H1 (cell line): ENCODE measurements around the gene DMRT1. TPM values are rescaled to one million over a fixed set of nuclear protein-coding genes. Genes with fewer than 3 reads are reported as not detected.
"Not testable (repeated sequence)": the region's sequence is repeated elsewhere in the genome, so short reads cannot be mapped to it uniquely, and the experiment has no call there.

Experiments used
- CTCF ChIA-PET: fragments of 300-600 bp; sonication (Branson Sonifier 250); formaldehyde crosslinking; loops from one replicate; lab custom pipeline; 2021; ENCODE audit not compliant: partially characterized antibody; lab: Charles Lee
- POLR2A ChIA-PET: fragments of 300-600 bp; sonication (Branson Sonifier 250); formaldehyde crosslinking; loops from one replicate; lab custom pipeline; 2021; ENCODE audit warnings: inconsistent platforms; ENCODE audit not compliant: partially characterized antibody; lab: Charles Lee
- DNase-seq, 2 experiments: peaks; one replicate each; pipeline versions ENCODE4 v3.0.0 to v3.0.0-alpha.2; 2010 to 2022; ENCODE audit warnings: low spot score in 2 of 2, low read depth in 1 of 2, mixed read lengths in 1 of 2
- FAIRE-seq: peaks from 2 replicates; lab custom pipeline; 2011; peaks lifted over from hg19 to GRCh38; lab: Jason Lieb, UNC
- H2AFZ ChIP-seq: 2 replicates; pipeline ENCODE4 v1.8.1; 2012; ENCODE audit warnings: low read length, inconsistent platforms
- H2AK5ac ChIP-seq: 2 replicates; pipeline ENCODE4 v1.6.1; 2013; ENCODE audit warnings: low read depth, low read length
- H2BK120ac ChIP-seq: replicated peaks from 2 replicates; pipeline ENCODE3; 2013; ENCODE audit warnings: low read depth, low read length, inconsistent platforms
- H2BK12ac ChIP-seq: 2 replicates; pipeline ENCODE4 v1.6.1; 2013; ENCODE audit warnings: low read depth, low read length
- H2BK15ac ChIP-seq: 2 replicates; pipeline ENCODE4 v1.6.1; 2013; ENCODE audit warnings: low read length
- H2BK20ac ChIP-seq: 2 replicates; pipeline ENCODE4 v1.6.1; 2013; ENCODE audit warnings: low read length
- H2BK5ac ChIP-seq: 2 replicates; pipeline ENCODE4 v1.6.1; 2013; ENCODE audit warnings: low read depth, low read length
- H3K14ac ChIP-seq: 2 replicates; pipeline ENCODE4 v1.6.1; 2013; ENCODE audit warnings: inconsistent platforms; ENCODE audit not compliant: insufficient read length
- H3K18ac ChIP-seq: 2 replicates; pipeline ENCODE4 v1.6.1; 2013; ENCODE audit warnings: low read length; ENCODE audit errors: extremely low read depth
- H3K23ac ChIP-seq: 2 replicates; pipeline ENCODE4 v1.6.1; 2013; ENCODE audit warnings: inconsistent platforms; ENCODE audit not compliant: insufficient read length
- H3K23me2 ChIP-seq: 2 replicates; pipeline ENCODE4 v1.6.1; 2013; ENCODE audit warnings: low read depth, low read length
- H3K27ac ChIP-seq: 2 replicates; pipeline ENCODE4 v1.6.1; 2011; ENCODE audit warnings: low read depth, low read length, inconsistent platforms
- H3K27me3 ChIP-seq, 4 experiments: replicated peaks in 1 of 4; 1 replicate in 1 of 4; 2 replicates in 3 of 4; pipeline versions ENCODE4 v1.6.1 to v1.8.1; 2011 to 2013; ENCODE audit warnings: low read length in 3 of 4, mild to moderate bottlenecking in 3 of 4, inconsistent platforms in 2 of 4, mixed read lengths in 2 of 4, moderate library complexity in 1 of 4; ENCODE audit not compliant: control insufficient read depth in 3 of 4, insufficient read depth in 3 of 4; ENCODE audit errors: extremely low read depth in 1 of 4
- H3K36me3 ChIP-seq, 4 experiments: 2 replicates each; pipeline versions ENCODE4 v1.6.1 to v1.8.1; 2011 to 2013; ENCODE audit warnings: mild to moderate bottlenecking in 4 of 4, low read length in 3 of 4, moderate library complexity in 2 of 4, control low read depth in 1 of 4, inconsistent platforms in 1 of 4; ENCODE audit not compliant: insufficient read depth in 4 of 4, control insufficient read depth in 2 of 4
- H3K4ac ChIP-seq: replicated peaks from 2 replicates; pipeline ENCODE3; 2013; ENCODE audit warnings: low read length, low read depth, mixed read lengths, inconsistent platforms; ENCODE audit not compliant: insufficient read length
- H3K4me1 ChIP-seq, 4 experiments: replicated peaks in 1 of 4; 1 replicate in 1 of 4; 2 replicates in 3 of 4; pipeline versions ENCODE4 v1.6.1 to v1.8.1; 2011 to 2013; ENCODE audit warnings: low read length in 3 of 4, inconsistent platforms in 2 of 4, mixed read lengths in 1 of 4; ENCODE audit not compliant: insufficient read depth in 4 of 4, control insufficient read depth in 3 of 4
- H3K4me2 ChIP-seq, 2 experiments: 2 replicates each; pipeline versions ENCODE4 v1.6.1 to v1.8.1; 2011 to 2013; ENCODE audit warnings: low read depth in 2 of 2, low read length in 2 of 2, control low read depth in 1 of 2, inconsistent platforms in 1 of 2, mild to moderate bottlenecking in 1 of 2; ENCODE audit not compliant: insufficient read depth in 1 of 2
- H3K4me3 ChIP-seq, 4 experiments: fragments of 200-600, 300-600 bp in 1 of 4; sonication (generic), shearing (Covaris generic), sonication (Bioruptor Twin) in 1 of 4; 2 replicates each; pipeline versions ENCODE4 v1.5.1 to v1.8.1; 2011 to 2016; ENCODE audit warnings: low read length in 4 of 4, low read depth in 3 of 4, control low read depth in 2 of 4, inconsistent platforms in 2 of 4, mild to moderate bottlenecking in 2 of 4, mixed read lengths in 1 of 4, moderate library complexity in 1 of 4; ENCODE audit not compliant: insufficient read depth in 2 of 4; ENCODE audit errors: extremely low read depth in 1 of 4
- H3K56ac ChIP-seq: replicated peaks from 2 replicates; pipeline ENCODE3; 2013; ENCODE audit warnings: low read depth, mild to moderate bottlenecking, mixed read lengths, low read length, inconsistent platforms; ENCODE audit not compliant: insufficient read length
- H3K79me1 ChIP-seq: 2 replicates; pipeline ENCODE4 v1.6.1; 2013; ENCODE audit warnings: low read depth, low read length, control low read depth
- H3K79me2 ChIP-seq, 2 experiments: 2 replicates each; pipeline versions ENCODE4 v1.6.1 to v1.8.1; 2012 to 2013; ENCODE audit warnings: low read length in 2 of 2, mild to moderate bottlenecking in 2 of 2, inconsistent platforms in 1 of 2; ENCODE audit not compliant: insufficient read depth in 2 of 2, control insufficient read depth in 1 of 2
- H3K9ac ChIP-seq, 4 experiments: replicated peaks in 1 of 4; 1 replicate in 1 of 4; 2 replicates in 3 of 4; pipeline versions ENCODE4 v1.6.1 to v1.8.1; 2011 to 2013; ENCODE audit warnings: low read depth in 3 of 4, low read length in 3 of 4, control low read depth in 2 of 4, mild to moderate bottlenecking in 2 of 4, moderate library complexity in 2 of 4, inconsistent platforms in 1 of 4; ENCODE audit errors: extremely low read depth in 1 of 4
- H3K9me3 ChIP-seq, 2 experiments: 2 replicates each; pipeline versions ENCODE4 v1.6.1 to v1.8.1; 2012 to 2013; ENCODE audit warnings: mild to moderate bottlenecking in 2 of 2, moderate library complexity in 2 of 2, control low read depth in 1 of 2, inconsistent platforms in 1 of 2, low read depth in 1 of 2, low read length in 1 of 2, mixed read lengths in 1 of 2; ENCODE audit not compliant: insufficient read depth in 2 of 2
- H4K20me1 ChIP-seq, 2 experiments: replicated peaks in 1 of 2; 2 replicates each; pipeline versions ENCODE3 to v1.8.1; 2011 to 2013; ENCODE audit warnings: inconsistent platforms in 2 of 2, low read length in 2 of 2, mild to moderate bottlenecking in 1 of 2; ENCODE audit not compliant: insufficient read depth in 2 of 2, control insufficient read depth in 1 of 2
- H4K5ac ChIP-seq: 2 replicates; pipeline ENCODE4 v1.6.1; 2013; ENCODE audit warnings: low read length, low read depth, mixed read lengths, inconsistent platforms; ENCODE audit not compliant: insufficient read length
- H4K8ac ChIP-seq: 2 replicates; pipeline ENCODE4 v1.8.0; 2013; ENCODE audit warnings: mild to moderate bottlenecking, moderate library complexity, low read length, inconsistent platforms; ENCODE audit not compliant: insufficient read depth; ENCODE audit errors: extremely low read depth
- H4K91ac ChIP-seq: replicated peaks from 2 replicates; pipeline ENCODE3; 2013; ENCODE audit warnings: low read length, mixed read lengths, inconsistent platforms; ENCODE audit not compliant: insufficient read length
- WGBS, 2 experiments: shearing (Covaris generic) in 1 of 2; methylation state at CpG; one replicate each; pipeline versions ENCODE4 v1.1.6 to v1.1.7; 2013 to 2015; ENCODE audit warnings: low lambda C conversion rate in 2 of 2, mixed read lengths in 2 of 2, inconsistent platforms in 1 of 2, low coverage in 1 of 2, missing lambda C conversion rate in 1 of 2; ENCODE audit not compliant: insufficient replicate concordance in 2 of 2, insufficient coverage in 1 of 2, insufficient read length in 1 of 2; ENCODE audit errors: extremely low coverage in 1 of 2, missing lambda C conversion rate in 1 of 2; 5-methylcytosine and 5-hydroxymethylcytosine counted together
- polyA plus RNA-seq, 7 experiments: library from polyadenylated mRNA; depleted of rRNA in 3 of 7; stranded (reverse) in 5 of 7; unstranded in 2 of 7; fragments of >200 nt in 5 of 7; fragments of 200-250 nt in 2 of 7; gene quantifications; 1 replicate in 5 of 7; 2 replicates in 1 of 7; 4 replicates in 1 of 7; pipeline versions ENCODE4 v1.2.1 to v1.2.3, GENCODE V29; 2011 to 2013; ENCODE audit warnings: missing spikeins in 2 of 7, mixed read lengths in 2 of 7
- total RNA-seq: library from RNA; stranded (reverse); fragmentation: NEBNext Ultra II Directional; extraction: Animal tissue kit (Norgen Biotek cat#: 25700); gene quantifications from 2 replicates; pipeline ENCODE4 v1.2.1, GENCODE V29; 2021

Gene DMRT1
- total and polyA plus RNA-seq, 2 of the 8 experiments (the other 6 are each of a cell fraction or from before 2014, with no cell fraction given): 0.15 TPM; not detected in 1

- H3K23me2 ChIP-seq, H2BK20ac ChIP-seq, H2AFZ ChIP-seq, H3K9ac ChIP-seq, H2BK12ac ChIP-seq, H3K23ac ChIP-seq, H3K56ac ChIP-seq, H3K79me2 ChIP-seq, H2BK5ac ChIP-seq, H4K8ac ChIP-seq, DNase-seq, H3K9me3 ChIP-seq, H3K36me3 ChIP-seq, H2BK15ac ChIP-seq, CTCF ChIA-PET, FAIRE-seq, H2AK5ac ChIP-seq, H3K27me3 ChIP-seq, H3K79me1 ChIP-seq, H3K18ac ChIP-seq, H4K91ac ChIP-seq, H3K4ac ChIP-seq, H2BK120ac ChIP-seq, H4K20me1 ChIP-seq, H3K4me3 ChIP-seq, H3K4me2 ChIP-seq, H3K14ac ChIP-seq, H4K5ac ChIP-seq, H3K4me1 ChIP-seq, POLR2A ChIA-PET, H3K27ac ChIP-seq: not testable (repeated sequence)
- 91% methylated on average over 13 of the region's 30 CpGs; no CpG with 5 or more reads in 1 of the 2 experiments for WGBS, 2 experiments
These were observed 20.0 kb downstream of the DMRT1 start for GRCh38 chr9:861525-861924.
